GM21717 (cell line): ENCODE data around the gene SMARCA5.

ENCODE experiments used
- ATAC-seq: cut with Tn5 transposase; IDR thresholded peaks from one replicate; pipeline ENCODE4 v1.9.1; 2021; ENCODE audit warnings: mild to moderate bottlenecking, moderate library complexity; ENCODE audit not compliant: unreplicated experiment

SMARCA5 gene

DNA sequence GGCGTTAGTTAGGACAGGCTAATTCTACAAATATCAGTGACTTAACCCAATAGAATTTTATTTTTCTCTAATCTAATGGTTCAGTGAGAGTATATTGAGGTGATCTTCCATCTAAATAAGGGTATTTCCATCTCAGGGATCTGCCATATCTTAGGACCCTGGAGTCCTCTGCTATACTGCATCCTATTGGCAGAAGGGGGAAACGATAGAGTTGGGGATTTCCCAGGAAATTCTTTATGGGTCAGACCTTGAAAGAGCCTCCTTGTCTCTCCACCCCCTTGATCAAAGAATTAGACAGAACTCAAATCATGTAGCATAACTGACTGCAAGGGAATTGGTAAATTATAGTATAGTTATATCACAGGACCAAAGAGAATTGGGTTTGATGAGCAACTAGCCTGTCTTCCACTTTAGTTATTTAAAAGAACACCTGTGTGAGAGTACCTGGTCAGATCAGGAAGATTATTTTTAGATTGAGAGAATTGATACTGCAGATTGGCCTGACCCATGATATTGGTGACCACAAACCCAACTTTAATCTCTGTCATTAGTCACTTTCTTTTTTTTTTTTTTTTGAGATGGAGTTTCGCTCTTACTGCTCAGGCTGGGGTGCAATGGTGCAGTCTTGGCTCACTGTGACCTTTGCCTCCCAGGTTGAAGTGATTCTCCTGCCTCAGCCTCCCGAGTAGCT, 25.6 kb downstream of the SMARCA5 start:
- no peak for ATAC-seq

DNA sequence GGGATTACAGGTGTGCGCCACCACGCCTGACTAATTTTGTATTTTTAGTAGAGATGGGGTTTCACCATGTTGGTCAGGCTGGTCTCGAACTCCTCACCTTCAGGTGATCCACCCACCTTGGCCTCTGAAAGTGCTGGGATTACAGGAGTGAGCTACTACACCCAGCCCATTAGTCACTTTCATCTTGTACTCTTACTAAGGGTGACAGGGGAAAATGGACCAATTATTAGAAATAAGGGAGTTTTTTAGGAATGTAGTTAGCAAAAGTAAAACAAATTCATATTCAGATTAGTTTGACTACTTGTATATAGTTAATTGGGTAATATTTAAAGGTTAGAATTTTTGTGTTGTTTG, 26.1 kb downstream of the SMARCA5 start:
- ATAC-seq, result no peak

- no peak for ATAC-seq
These were observed 36.4 kb downstream of the SMARCA5 start for GRCh38 chr4:143549928-143550327.

DNA sequence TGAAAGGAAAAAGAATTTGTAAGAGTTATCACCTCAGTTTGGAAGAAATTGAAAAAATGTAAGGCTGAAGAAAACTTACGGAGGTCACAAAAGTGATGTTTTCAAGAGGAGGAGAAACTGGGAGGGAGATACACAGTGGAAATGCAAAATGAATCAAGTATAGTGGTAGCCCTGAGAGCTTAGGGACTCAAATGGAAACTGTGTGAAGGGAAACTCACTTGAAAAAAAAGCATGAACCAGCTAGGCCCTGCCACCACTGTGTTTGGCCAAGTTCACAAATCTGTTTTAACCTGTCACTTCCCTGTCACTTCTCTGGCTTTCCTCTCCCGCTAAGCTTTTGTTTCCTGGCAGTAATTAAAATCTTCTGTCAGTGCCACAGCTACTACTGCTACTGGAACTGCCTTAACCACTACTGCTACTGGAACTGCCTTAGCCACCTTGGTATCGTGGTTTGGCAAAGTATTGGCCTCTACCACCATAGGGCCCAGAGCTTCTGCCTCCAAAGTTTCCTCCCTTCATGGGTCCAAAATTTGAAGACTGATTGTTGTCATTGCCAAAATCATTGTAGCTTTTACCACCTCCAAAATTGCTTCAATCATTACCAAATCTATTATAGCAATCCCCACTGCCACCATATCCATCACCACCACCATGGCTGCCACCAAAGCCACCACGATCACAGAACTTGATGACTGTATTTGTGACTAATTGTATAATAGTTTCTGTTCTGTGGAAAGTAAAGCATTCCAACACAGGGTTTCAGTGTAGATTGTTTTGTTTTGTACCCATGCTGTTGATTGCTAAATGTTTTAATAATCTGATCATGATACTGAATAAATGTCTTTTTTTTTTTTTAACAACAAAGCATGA, 41.5 kb downstream of the SMARCA5 start:
- ATAC-seq, result peak; percentile 77

DNA sequence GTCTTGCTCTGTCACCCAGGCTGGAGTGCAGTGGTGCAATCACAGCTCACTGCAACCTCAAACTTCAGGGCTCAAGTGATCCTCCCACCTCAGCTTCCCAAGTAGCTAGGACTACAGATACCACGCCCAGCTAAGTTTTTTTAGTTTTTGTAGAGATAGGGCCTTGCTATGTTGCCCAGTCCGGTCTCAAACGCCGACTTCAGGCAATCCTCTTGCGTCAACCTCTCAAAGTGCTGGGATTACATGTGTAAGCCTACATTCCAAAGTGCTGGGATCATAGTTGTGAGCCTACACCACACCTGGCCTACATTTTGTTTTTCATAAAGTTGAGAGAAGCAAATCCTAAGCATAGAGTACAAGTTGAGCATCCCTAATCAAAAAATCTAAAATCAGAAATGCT, 42.2 kb downstream of the SMARCA5 start:
- no peak for ATAC-seq

DNA sequence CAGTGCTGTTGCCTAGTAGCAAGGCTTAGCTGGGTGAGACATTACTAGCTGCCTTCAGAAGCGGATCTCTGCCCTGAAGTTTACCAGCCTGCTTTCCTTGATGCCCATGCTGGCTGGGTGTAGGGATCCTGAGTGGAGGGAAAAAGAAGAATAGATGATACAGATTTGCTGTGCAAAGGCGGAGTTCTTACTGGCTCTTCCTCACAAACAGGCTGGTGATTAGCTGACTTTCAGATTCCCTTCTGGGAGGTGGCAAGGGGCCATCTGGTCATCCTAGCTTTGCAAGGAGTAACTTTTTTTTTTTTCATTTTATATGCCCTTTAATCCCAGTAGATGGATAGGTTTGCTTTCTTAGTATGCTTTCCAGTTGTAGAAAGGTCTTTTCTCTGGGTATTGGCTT, 44.8 kb downstream of the SMARCA5 start:
- ATAC-seq, result no peak

DNA sequence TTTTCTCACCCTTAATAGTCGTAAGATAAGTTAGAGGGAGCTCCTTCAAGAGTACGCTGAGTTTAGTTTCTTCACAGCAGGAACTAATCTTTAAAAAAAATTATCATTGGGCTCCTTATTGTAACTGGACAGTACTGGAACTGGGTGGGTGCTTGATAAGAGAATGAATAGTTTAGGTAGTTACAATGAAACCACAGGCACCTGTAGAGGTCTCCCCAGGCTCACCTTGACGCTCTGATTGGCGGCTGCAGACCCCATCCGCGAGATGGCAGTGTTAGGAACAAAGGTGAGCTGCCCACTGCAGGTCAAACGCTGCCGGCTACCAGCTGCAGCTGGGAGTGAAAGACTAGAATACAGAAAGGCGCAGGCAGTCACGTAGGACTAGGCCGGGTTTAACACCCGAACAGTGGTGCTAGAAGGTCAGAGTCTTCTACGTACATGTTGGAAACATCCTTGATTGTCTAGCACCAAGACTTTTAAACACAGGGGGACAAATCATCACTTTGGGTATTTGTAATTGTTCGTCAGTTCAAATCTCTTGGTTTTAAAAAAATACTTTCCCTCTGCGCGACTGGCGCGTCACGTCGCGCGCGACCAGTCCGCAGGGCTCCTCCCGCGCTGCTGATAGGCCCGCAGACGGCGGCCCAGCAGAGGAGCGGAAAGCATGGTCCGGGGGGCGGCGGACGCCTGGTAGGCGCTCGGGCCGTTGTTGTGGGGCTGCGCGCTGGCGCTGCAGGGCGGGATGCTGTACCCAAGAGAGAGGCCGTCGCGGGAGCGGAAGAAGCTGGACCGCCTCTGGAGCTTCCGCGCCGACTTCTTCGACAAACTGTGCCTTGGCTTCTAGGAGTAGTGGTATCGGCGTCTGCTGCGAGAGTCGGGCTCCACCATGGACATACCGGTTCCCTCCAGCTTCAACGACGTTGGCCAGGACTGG, 45.6 kb downstream of the SMARCA5 start:
- ATAC-seq, result peak; percentile 77

DNA sequence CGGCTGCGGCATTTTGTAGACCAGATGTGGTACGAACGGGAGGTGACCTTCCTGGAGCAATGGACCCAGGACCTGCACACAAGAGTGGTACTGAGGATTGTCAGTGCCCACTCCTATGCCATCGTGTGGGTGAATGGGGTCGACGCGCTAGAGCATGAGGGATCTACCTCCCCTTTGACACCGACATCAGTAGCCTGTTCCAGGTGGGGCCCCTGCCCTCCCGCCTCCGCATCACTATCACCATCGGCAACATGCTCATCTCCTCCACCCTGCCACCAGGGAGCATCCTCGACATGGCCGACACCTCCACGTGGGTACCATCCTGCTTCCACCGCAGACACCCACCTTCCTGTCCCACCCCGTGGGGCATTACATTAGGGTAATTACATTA, 46.2 kb downstream of the SMARCA5 start:
- peak; percentile 30 for ATAC-seq

DNA sequence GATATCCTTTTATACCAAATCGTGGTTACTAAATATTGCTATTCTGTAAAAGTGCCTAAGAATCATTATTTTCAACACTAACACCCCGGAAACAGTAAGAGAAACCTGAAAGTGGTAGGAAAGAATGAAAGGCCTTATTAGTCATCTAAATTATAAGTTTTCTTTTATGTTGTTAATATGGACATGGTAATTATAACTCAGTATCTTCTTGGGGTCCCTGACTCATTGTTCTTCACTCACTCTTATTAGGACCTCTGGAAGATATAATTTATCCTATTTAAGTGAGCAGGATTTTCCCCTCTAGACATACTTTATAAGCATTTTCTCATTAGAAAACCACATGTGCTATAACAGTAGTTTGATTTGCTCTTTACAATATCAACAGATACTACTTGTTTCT, 51.0 kb downstream of the SMARCA5 start:
- ATAC-seq, result no peak

GRCh38 chr4:143575331-143575730, 61.8 kb downstream of the SMARCA5 start:
- no peak for ATAC-seq

- ATAC-seq, result no peak
These were observed 67.9 kb downstream of the SMARCA5 start for GRCh38 chr4:143581331-143581946.

GRCh38 chr4:143585548-143585947, 72.0 kb downstream of the SMARCA5 start:
- ATAC-seq, result no peak

DNA sequence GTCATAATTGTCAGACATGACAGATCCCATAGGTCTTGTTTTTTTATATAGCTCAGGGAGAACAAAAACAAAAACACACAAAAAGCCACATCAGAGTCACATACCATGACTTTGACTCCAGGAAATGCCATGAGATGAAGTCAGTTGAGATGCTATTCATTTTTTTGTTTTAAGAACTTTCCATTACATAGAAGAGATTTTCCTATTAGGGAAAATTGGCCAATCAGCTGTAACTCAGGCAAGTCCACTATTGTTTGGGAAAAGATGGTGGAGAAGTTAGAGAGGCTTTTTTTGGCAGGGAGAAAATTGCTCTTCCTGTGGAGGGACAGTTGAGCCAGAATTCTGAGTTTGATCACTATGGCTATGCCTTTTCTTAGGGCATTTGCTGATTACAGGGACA, 72.6 kb downstream of the SMARCA5 start:
- ATAC-seq, result no peak

DNA sequence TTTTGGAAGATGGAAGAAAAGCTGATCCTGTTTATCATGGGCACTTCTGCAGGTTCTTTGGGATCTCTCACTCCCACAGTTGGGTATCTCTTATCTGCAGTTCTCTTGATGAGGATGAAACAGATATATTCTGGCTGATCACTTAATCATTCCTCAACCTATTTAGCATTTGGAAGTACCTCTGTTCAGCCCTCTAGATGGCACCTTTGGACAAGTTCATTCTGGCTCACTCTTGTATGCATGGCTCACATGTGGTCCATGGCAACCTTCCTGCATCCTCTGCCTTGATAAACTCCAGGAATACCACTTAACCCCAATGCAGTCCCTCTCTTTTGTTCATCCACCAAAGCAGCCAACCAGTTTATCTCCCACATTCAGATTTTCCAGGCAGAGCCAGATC, 74.2 kb downstream of the SMARCA5 start:
- no peak for ATAC-seq

DNA sequence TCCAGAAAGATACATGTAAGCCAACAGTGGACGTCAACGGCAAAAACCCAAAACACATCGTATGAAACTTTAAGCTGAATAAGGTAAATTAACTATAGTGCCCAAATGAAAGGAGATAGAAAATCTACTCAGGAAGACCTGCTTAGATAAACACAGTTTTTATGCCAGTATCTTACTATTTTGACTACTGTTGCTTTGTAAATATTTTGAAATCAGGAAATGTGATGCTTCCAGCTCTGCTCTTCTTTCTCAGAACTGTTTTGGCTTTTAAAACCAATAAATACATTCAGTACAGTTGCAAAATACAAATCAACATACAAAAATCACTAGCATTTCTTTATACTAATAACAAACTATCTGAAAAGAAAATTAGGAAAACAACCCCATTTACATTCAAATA, 83.8 kb downstream of the SMARCA5 start:
- no peak for ATAC-seq

DNA sequence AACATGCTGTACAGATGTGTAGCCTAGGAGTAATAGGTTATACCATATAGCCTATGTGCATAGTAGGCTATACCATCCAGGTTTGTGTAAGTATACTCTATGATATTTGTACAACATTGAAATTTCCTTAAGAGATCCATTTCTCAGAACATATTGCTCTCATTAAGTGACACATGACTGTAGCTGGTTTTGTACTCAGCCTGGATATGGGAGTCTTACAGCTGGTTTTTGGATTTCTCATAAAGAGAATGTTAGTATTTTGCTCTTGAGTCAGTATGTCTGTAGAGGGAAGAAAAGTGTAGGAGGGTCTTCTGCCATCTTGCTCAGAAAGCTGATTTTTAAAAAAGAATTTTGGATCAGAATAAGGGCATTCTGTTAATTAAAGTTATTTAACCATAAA, 85.3 kb downstream of the SMARCA5 start:
- ATAC-seq, result no peak

DNA sequence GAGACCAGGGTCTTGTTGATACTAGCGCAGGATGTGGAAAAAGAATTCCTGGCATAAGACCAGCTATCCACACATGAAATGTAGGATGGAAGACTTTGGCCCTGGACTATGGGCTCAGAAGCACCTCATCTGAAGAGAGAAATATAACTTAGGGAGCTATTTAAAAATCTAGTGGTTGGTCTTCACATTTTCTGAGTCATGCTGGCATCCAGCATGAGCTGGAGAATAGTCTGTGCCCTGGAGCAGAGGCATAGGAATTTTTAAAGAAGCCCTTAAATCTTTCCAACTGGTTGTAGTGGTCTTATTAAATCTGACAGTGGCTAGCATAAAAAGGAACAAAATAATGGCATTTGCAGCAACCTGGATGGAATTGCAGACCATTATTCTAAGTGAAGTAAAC, 86.3 kb downstream of the SMARCA5 start:
- no peak for ATAC-seq

DNA sequence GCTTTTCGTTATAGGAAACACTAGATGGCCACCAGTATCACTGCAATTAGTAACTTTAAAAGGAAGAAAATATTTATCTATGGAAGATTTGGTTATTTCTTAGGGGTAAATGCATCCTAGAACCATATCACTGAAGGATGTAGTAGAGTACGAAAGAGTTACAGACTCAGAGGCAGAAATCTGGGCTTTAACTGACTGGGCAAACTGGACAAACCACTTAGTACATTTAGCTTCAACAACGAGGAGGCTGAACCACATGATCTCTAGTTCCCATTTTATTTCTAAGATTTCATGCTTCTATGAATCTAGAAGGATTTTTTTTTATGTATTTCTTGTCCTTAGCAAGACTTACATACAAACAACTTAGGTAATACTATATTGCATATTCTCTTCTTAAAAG, 93.0 kb downstream of the SMARCA5 start:
- ATAC-seq, result no peak
